SK-MEL-5 (cell line): Measurements from ENCODE around the gene CSH1. TPM values are rescaled to one million over a fixed set of nuclear protein-coding genes. Genes with fewer than 3 reads are reported as not detected.
"Not testable (repeated sequence)": the region's sequence is repeated elsewhere in the genome, so short reads cannot be mapped to it uniquely, and the experiment has no call there.

Experiments
- DNase-seq: peaks from one replicate; pipeline ENCODE4 v3.0.0-alpha.2; 2016; ENCODE audit warnings: low read depth, low spot score
- in situ Hi-C: cut with HindIII; loops from 2 replicates; pipeline ENCODE4 v1.10.0; 2016; ENCODE audit warnings: low sequenced_read_pairs, high pct_unique_total_duplicates, low pct_unique_long_range_greater_than_20kb
- polyA plus RNA-seq, 2 experiments: library from polyadenylated mRNA; depleted of rRNA; stranded (reverse); fragments of >200 nt; gene quantifications; 2 replicates each; pipeline ENCODE4 v1.2.3, GENCODE V29; 2015
- total RNA-seq: library from RNA; depleted of rRNA; stranded (reverse); fragments of >200 nt; shearing (Covaris generic); gene quantifications from 2 replicates; pipeline ENCODE4 v1.2.3, GENCODE V29; 2014; rRNA removed

Gene CSH1
- total RNA-seq, result not detected in 2 replicates
- polyA plus RNA-seq (2015; cell fraction: cytosol; rRNA removed), result not detected in 2 replicates
- polyA plus RNA-seq (2015; cell fraction: nucleus; rRNA removed), result not detected in 2 replicates

GRCh38 chr17:63896524-63897354 lies at the start of gene CSH1:
TSS of gene CSH1 (minus strand) at chr17:63896574. CDS start at chr17:63896511, 63 bp downstream.
- DNase-seq, in situ Hi-C loops: not testable (repeated sequence)

- in situ Hi-C loops, result no loop called here
- DNase-seq, result no peak
These were observed 49.5 kb upstream of the CSH1 start for GRCh38 chr17:63945784-63946439.

- in situ Hi-C loops, result no loop called here
- DNase-seq, result no peak
These were observed 48.5 kb upstream of the CSH1 start for GRCh38 chr17:63944736-63945499.

- DNase-seq, result no peak
- in situ Hi-C loops, result no loop called here
These were observed 47.4 kb upstream of the CSH1 start for GRCh38 chr17:63943745-63944144.

GRCh38 chr17:63942309-63942985 lies 46.1 kb upstream of the CSH1 start:
- in situ Hi-C loops, result no loop called here
- no peak for DNase-seq

- in situ Hi-C loops, result no loop called here
These were observed 45.4 kb upstream of the CSH1 start for GRCh38 chr17:63941751-63942150.

GRCh38 chr17:63941162-63941561 lies 44.8 kb upstream of the CSH1 start:
- in situ Hi-C loops, result no loop called here
- DNase-seq, result no peak

More at GRCh38 chr17:63941751-63942150, 45.4 kb upstream of the CSH1 start:
- DNase-seq, result no peak

- DNase-seq, result no peak
- in situ Hi-C loops, result no loop called here
These were observed 44.2 kb upstream of the CSH1 start for GRCh38 chr17:63940584-63940983.

- in situ Hi-C loops, result no loop called here
- DNase-seq, result no peak
These were observed 43.5 kb upstream of the CSH1 start for GRCh38 chr17:63939884-63940283.

GRCh38 chr17:63939401-63939800 lies 43.0 kb upstream of the CSH1 start:
- no peak for DNase-seq
- in situ Hi-C loops, result no loop called here

- no peak for DNase-seq
- in situ Hi-C loops, result no loop called here
These were observed 41.5 kb upstream of the CSH1 start for GRCh38 chr17:63937920-63938319.

- in situ Hi-C loops, result no loop called here
- DNase-seq, result no peak
These were observed 40.9 kb upstream of the CSH1 start for GRCh38 chr17:63937319-63937718.

GRCh38 chr17:63934183-63935112 lies 38.1 kb upstream of the CSH1 start:
- no peak for DNase-seq
- in situ Hi-C loops, result no loop called here

GRCh38 chr17:63933598-63933997 lies 37.2 kb upstream of the CSH1 start:
- no peak for DNase-seq
- in situ Hi-C loops, result no loop called here

- in situ Hi-C loops, result no loop called here
- DNase-seq, result no peak
These were observed 36.3 kb upstream of the CSH1 start for GRCh38 chr17:63932721-63933120.

- no peak for DNase-seq
- in situ Hi-C loops, result no loop called here
These were observed 35.7 kb upstream of the CSH1 start, which contains the start of gene CD79B for GRCh38 chr17:63931981-63932561. TSS of gene CD79B (minus strand) at chr17:63932331. CDS start at chr17:63932261, 70 bp downstream.
